ENCODE results near the gene RAB8B. TPM values are rescaled to one million over a fixed set of nuclear protein-coding genes. Genes with fewer than 3 reads are reported as not detected.

RAB8B gene
- total RNA-seq, 1 experiment from 2014 or later: 17.6 TPM

GRCh38 chr15:63244399-63244798 lies 55.0 kb downstream of the RAB8B start:
- H3K27me3 ChIP-seq (ENCODE audit: control insufficient read depth, insufficient read depth, low read length): no peaks in the 10 kb centered on the region
- no TSS peak for BruUV-seq (replicated peaks)
- in situ Hi-C loops (cut with HindIII; ENCODE audit: low pct_unique_long_range_greater_than_20kb, low sequenced_read_pairs): no loop called here
- intact Hi-C loops (cut with micrococcal nuclease; ENCODE audit: unreplicated experiment): no loop called here
- H3K4me1 ChIP-seq (ENCODE audit: control insufficient read depth, insufficient read depth, low read length): no peaks in the 10 kb centered on the region
- no peaks in the 10 kb centered on the region for H3K36me3 ChIP-seq (ENCODE audit: control insufficient read depth, insufficient read depth, low read length)
- ChIA-PET POLR2A (no interaction called here), CTCF (interaction anchor here (0.6 kb wide), 1 partner anchor 11 kb away, joined by 3 read pairs; no protein-coding TSS in a partner anchor)
- H3K4me3 ChIP-seq (ENCODE audit: low read depth in 2 of 2, low read length in 2 of 2): no peak overlapping the region
- ATAC-seq (no peak), DNase-seq (ENCODE audit: low read depth, low spot score) (no peak)
- no peaks in the 10 kb centered on the region for H3K9me3 ChIP-seq (ENCODE audit: control insufficient read depth, insufficient read depth, low read depth, low read length)
- TF ChIP-seq CTCF (IDR thresholded peaks at IDR 0.05) (no peak), TCF7L2 (IDR thresholded peaks at IDR 0.05; ENCODE audit: low read depth, low read length) (no peak), POLR2AphosphoS5 (IDR thresholded peaks at IDR 0.05; ENCODE audit: low read depth, low read length) (no peak), SIN3A (IDR thresholded peaks at IDR 0.05; ENCODE audit: borderline replicate concordance, insufficient read depth, low read depth, low read length) (no peak), REST (IDR thresholded peaks at IDR 0.05; ENCODE audit: insufficient read depth in 1 of 2, low read depth in 2 of 2, low read length in 1 of 2) (no peak)
- no peak overlapping the region for H3K27ac ChIP-seq (ENCODE audit: low read length)

- H3K36me3 ChIP-seq (ENCODE audit: control insufficient read depth, insufficient read depth, low read length): no peaks in the 10 kb centered on the region
- intact Hi-C loops (cut with micrococcal nuclease; ENCODE audit: unreplicated experiment): no loop called here
- in situ Hi-C loops (cut with HindIII; ENCODE audit: low pct_unique_long_range_greater_than_20kb, low sequenced_read_pairs): no loop called here
- ATAC-seq (no peak), DNase-seq (ENCODE audit: low read depth, low spot score) (no peak)
- no peaks in the 10 kb centered on the region for H3K27me3 ChIP-seq (ENCODE audit: control insufficient read depth, insufficient read depth, low read length)
- H3K27ac ChIP-seq (ENCODE audit: low read length): no peak overlapping the region
- CTCF ChIA-PET: no interaction called here
- no peaks in the 10 kb centered on the region for H3K4me1 ChIP-seq (ENCODE audit: control insufficient read depth, insufficient read depth, low read length)
- no peaks in the 10 kb centered on the region for H3K9me3 ChIP-seq (ENCODE audit: control insufficient read depth, insufficient read depth, low read depth, low read length)
- POLR2A ChIA-PET: no interaction called here
- no TSS peak for BruUV-seq (replicated peaks)
- H3K4me3 ChIP-seq (ENCODE audit: low read depth in 2 of 2, low read length in 2 of 2): no peak overlapping the region
- TF ChIP-seq TCF7L2 (IDR thresholded peaks at IDR 0.05; ENCODE audit: low read depth, low read length) (no peak), REST (IDR thresholded peaks at IDR 0.05; ENCODE audit: insufficient read depth in 1 of 2, low read depth in 2 of 2, low read length in 1 of 2) (no peak), POLR2AphosphoS5 (IDR thresholded peaks at IDR 0.05; ENCODE audit: low read depth, low read length) (no peak), SIN3A (IDR thresholded peaks at IDR 0.05; ENCODE audit: borderline replicate concordance, insufficient read depth, low read depth, low read length) (no peak), CTCF (IDR thresholded peaks at IDR 0.05) (no peak)
These were observed 55.7 kb downstream of the RAB8B start for GRCh38 chr15:63244976-63245645.
